ENCODE results near the gene SCG2.

The SCG2 gene

DNA sequence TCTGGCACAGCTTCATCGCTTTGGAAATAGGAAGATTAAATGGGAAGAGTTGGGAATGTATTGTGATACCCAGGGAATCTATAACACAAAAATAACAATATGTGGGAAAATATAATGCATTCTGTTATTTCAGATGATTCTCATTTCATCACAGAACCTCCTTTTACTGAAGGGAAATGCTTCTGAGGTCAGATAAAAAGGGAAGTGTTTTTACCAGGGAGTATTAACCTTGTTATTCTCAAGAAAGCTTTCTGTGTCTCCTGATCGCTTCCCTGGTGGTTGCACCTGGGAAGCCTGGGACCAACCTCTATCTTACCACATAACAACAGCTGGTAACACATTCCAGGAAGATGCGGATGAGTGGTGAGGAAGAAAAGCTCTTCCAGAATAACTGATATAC lies 47.2 kb downstream of the SCG2 start:
- H2AFZ ChIP-seq (ENCODE audit: low read length), result no peak overlapping the region
- H3K9ac ChIP-seq (ENCODE audit: low read length), result no peak overlapping the region
- no peak for TF ChIP-seq EZH2 (IDR thresholded peaks at IDR 0.05; ENCODE audit: borderline replicate concordance, low read length)
- H3K4me1 ChIP-seq (ENCODE audit: insufficient read depth, low read length, severe bottlenecking), result no peaks in the 10 kb centered on the region
- no peaks in the 10 kb centered on the region for H3F3A ChIP-seq (ENCODE audit: insufficient read depth, low read length)
- H3K9me2 ChIP-seq (ENCODE audit: low read depth, low read length), result no peaks in the 10 kb centered on the region
- no peak overlapping the region for H3K4me3 ChIP-seq (ENCODE audit: low read depth, low read length, poor library complexity, severe bottlenecking)
- no peak overlapping the region for H3K27ac ChIP-seq (ENCODE audit: low read depth, low read length, poor library complexity, severe bottlenecking)
- H3K4me2 ChIP-seq (ENCODE audit: low read length), result no peak overlapping the region
- H4K20me1 ChIP-seq (ENCODE audit: insufficient read depth, low read length), result no peaks in the 10 kb centered on the region
- H3K27me3 ChIP-seq (ENCODE audit: insufficient read depth, low read length), result no peaks in the 10 kb centered on the region
- no peaks in the 10 kb centered on the region for H3K9me3 ChIP-seq (ENCODE audit: low read length)
- H3K36me3 ChIP-seq (ENCODE audit: insufficient read depth, low read length), result no peaks in the 10 kb centered on the region
- no peaks in the 10 kb centered on the region for H3K79me2 ChIP-seq (ENCODE audit: insufficient read depth, low read length)

DNA sequence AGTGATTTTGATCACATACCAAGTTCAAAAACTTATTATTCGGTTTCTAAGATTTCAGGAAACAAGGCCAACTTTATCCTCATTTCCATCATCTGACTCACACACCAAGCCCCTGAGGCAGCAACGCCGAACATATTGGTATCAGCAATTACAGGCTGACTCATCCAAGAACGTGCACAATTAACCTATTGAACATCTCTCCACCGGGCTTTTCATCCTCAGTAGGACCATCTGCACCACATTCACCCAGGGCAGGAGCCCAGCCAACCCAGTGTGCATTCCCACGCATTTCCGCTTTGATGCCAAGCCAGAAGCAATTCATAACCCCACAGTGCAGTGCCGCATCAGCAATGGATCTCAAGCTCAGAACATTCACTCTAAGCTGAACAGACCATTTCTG lies 52.9 kb downstream of the SCG2 start:
- no peak overlapping the region for H3K9ac ChIP-seq (ENCODE audit: low read length)
- no peaks in the 10 kb centered on the region for H3K9me2 ChIP-seq (ENCODE audit: low read depth, low read length)
- no peak overlapping the region for H3K27ac ChIP-seq (ENCODE audit: low read depth, low read length, poor library complexity, severe bottlenecking)
- no peaks in the 10 kb centered on the region for H3K4me1 ChIP-seq (ENCODE audit: insufficient read depth, low read length, severe bottlenecking)
- no peak overlapping the region for H3K4me2 ChIP-seq (ENCODE audit: low read length)
- H4K20me1 ChIP-seq (ENCODE audit: insufficient read depth, low read length), result no peaks in the 10 kb centered on the region
- no peaks in the 10 kb centered on the region for H3K9me3 ChIP-seq (ENCODE audit: low read length)
- no peak overlapping the region for H2AFZ ChIP-seq (ENCODE audit: low read length)
- H3K27me3 ChIP-seq (ENCODE audit: insufficient read depth, low read length), result no peaks in the 10 kb centered on the region
- no peak overlapping the region for H3K4me3 ChIP-seq (ENCODE audit: low read depth, low read length, poor library complexity, severe bottlenecking)
- H3F3A ChIP-seq (ENCODE audit: insufficient read depth, low read length), result no peaks in the 10 kb centered on the region
- H3K36me3 ChIP-seq (ENCODE audit: insufficient read depth, low read length), result no peaks in the 10 kb centered on the region
- no peaks in the 10 kb centered on the region for H3K79me2 ChIP-seq (ENCODE audit: insufficient read depth, low read length)
- TF ChIP-seq, protein P1, sequence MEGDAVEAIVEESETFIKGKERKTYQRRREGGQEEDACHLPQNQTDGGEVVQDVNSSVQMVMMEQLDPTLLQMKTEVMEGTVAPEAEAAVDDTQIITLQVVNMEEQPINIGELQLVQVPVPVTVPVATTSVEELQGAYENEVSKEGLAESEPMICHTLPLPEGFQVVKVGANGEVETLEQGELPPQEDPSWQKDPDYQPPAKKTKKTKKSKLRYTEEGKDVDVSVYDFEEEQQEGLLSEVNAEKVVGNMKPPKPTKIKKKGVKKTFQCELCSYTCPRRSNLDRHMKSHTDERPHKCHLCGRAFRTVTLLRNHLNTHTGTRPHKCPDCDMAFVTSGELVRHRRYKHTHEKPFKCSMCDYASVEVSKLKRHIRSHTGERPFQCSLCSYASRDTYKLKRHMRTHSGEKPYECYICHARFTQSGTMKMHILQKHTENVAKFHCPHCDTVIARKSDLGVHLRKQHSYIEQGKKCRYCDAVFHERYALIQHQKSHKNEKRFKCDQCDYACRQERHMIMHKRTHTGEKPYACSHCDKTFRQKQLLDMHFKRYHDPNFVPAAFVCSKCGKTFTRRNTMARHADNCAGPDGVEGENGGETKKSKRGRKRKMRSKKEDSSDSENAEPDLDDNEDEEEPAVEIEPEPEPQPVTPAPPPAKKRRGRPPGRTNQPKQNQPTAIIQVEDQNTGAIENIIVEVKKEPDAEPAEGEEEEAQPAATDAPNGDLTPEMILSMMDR (IDR thresholded peaks at IDR 0.05; ENCODE audit: low read length), result no peak
- no peak for TF ChIP-seq EZH2 (IDR thresholded peaks at IDR 0.05; ENCODE audit: borderline replicate concordance, low read length)

DNA sequence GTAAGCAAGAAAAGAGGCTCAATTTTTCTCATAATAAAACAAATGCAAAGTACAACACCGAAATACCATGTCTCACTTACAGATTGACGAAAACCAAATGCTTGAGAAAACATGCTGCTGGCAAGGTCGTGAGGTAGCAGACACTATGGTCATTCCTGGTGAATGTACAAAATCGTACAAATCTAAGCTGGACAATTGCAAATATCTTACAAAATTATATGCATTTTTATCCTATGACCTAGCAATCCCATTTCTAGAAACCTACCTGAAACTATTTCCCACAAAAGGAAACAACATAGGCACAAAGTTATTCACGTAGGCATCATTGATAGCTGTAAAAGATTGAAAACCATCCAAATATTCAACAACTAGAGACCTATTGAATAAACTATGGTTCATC lies 54.0 kb downstream of the SCG2 start:
- H4K20me1 ChIP-seq (ENCODE audit: insufficient read depth, low read length), result no peaks in the 10 kb centered on the region

More for the DNA sequence above, 54.0 kb downstream of the SCG2 start:
- H3K27me3 ChIP-seq (ENCODE audit: insufficient read depth, low read length), result no peaks in the 10 kb centered on the region
- H3K4me2 ChIP-seq (ENCODE audit: low read length), result no peak overlapping the region
- no peaks in the 10 kb centered on the region for H3K9me3 ChIP-seq (ENCODE audit: low read length)
- no peaks in the 10 kb centered on the region for H3F3A ChIP-seq (ENCODE audit: insufficient read depth, low read length)
- H3K79me2 ChIP-seq (ENCODE audit: insufficient read depth, low read length), result no peaks in the 10 kb centered on the region
- no peak overlapping the region for H2AFZ ChIP-seq (ENCODE audit: low read length)
- TF ChIP-seq, protein P1 (IDR thresholded peaks at IDR 0.05; ENCODE audit: low read length), result no peak
- TF ChIP-seq EZH2 (IDR thresholded peaks at IDR 0.05; ENCODE audit: borderline replicate concordance, low read length), result no peak
- no peaks in the 10 kb centered on the region for H3K9me2 ChIP-seq (ENCODE audit: low read depth, low read length)
- H3K4me1 ChIP-seq (ENCODE audit: insufficient read depth, low read length, severe bottlenecking), result no peaks in the 10 kb centered on the region
- H3K4me3 ChIP-seq (ENCODE audit: low read depth, low read length, poor library complexity, severe bottlenecking), result no peak overlapping the region
- H3K36me3 ChIP-seq (ENCODE audit: insufficient read depth, low read length), result no peaks in the 10 kb centered on the region
- no peak overlapping the region for H3K27ac ChIP-seq (ENCODE audit: low read depth, low read length, poor library complexity, severe bottlenecking)
- H3K9ac ChIP-seq (ENCODE audit: low read length), result no peak overlapping the region
